H1 (cell line): Measurements from ENCODE around the gene DGCR6L. TPM values are rescaled to one million over a fixed set of nuclear protein-coding genes. Genes with fewer than 3 reads are reported as not detected.

ENCODE experiments used
- RBBP5 ChIP-seq: IDR thresholded peaks from 2 replicates; pipeline ENCODE4 v1.7.1; 2012; ENCODE audit warnings: low read depth, mild to moderate bottlenecking, inconsistent platforms, low read length, moderate library complexity, borderline replicate concordance
- RNF2 ChIP-seq: fragments of 200-900, 300-1000 bp; sonication (generic); IDR thresholded peaks from 2 replicates; pipeline ENCODE4 v1.7.1; 2016; ENCODE audit warnings: borderline replicate concordance, low read depth, mild to moderate bottlenecking, antibody characterized with exemption, low read length; ENCODE audit not compliant: poor library complexity, severe bottlenecking; ENCODE audit errors: missing control alignments
- polyA plus RNA-seq, 7 experiments: library from polyadenylated mRNA; depleted of rRNA in 3 of 7; stranded (reverse) in 5 of 7; unstranded in 2 of 7; fragments of >200 nt in 5 of 7; fragments of 200-250 nt in 2 of 7; gene quantifications; 1 replicate in 5 of 7; 2 replicates in 1 of 7; 4 replicates in 1 of 7; pipeline versions ENCODE4 v1.2.1 to v1.2.3, GENCODE V29; 2011 to 2013; ENCODE audit warnings: missing spikeins in 2 of 7, mixed read lengths in 2 of 7
- total RNA-seq: library from RNA; stranded (reverse); fragmentation: NEBNext Ultra II Directional; extraction: Animal tissue kit (Norgen Biotek cat#: 25700); gene quantifications from 2 replicates; pipeline ENCODE4 v1.2.1, GENCODE V29; 2021
- TF ChIP-seq, protein P1 (sequence below): IDR thresholded peaks from 2 replicates; pipeline ENCODE4 v1.6.1; 2012; ENCODE audit warnings: low read length, inconsistent platforms
- TF ChIP-seq, protein P2 (sequence below): fragments of 300-600 bp; sonication (generic); IDR thresholded peaks from 2 replicates; pipeline ENCODE4 v1.7.1; 2012; ENCODE audit warnings: low read length, moderate library complexity, mild to moderate bottlenecking, inconsistent platforms; ENCODE audit not compliant: insufficient replicate concordance

Gene DGCR6L
- total and polyA plus RNA-seq, 2 of the 8 experiments (the other 6 are each of a cell fraction or from before 2014, with no cell fraction given) = 43.6 to 72.6 TPM

DNA sequence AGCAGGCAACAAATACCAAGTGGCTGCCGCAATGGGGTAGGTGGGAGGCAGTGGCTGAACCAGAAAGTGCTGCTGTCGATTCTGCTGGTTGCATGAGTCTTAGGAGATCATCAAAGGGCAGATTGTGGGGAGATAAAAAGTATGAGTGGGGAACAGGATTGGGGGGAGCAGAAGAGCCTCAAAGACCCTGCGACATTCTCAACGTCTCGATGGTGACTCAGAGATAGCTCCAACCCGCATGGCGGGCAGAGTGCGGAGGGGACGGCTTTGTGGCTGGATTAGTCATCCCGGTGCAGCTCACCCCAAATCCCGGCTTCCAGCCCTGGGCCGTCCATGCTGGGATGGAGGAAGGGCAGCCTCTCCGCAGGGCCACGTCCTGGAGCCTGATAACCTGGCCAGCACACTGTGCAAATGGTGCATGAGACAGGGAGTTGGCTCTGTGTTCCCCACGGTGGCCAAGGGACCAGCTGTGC, 40.2 kb downstream of the DGCR6L start (continued):
- TF ChIP-seq RBBP5 (no peak), RNF2 (no peak)
- TF ChIP-seq, protein P1, sequence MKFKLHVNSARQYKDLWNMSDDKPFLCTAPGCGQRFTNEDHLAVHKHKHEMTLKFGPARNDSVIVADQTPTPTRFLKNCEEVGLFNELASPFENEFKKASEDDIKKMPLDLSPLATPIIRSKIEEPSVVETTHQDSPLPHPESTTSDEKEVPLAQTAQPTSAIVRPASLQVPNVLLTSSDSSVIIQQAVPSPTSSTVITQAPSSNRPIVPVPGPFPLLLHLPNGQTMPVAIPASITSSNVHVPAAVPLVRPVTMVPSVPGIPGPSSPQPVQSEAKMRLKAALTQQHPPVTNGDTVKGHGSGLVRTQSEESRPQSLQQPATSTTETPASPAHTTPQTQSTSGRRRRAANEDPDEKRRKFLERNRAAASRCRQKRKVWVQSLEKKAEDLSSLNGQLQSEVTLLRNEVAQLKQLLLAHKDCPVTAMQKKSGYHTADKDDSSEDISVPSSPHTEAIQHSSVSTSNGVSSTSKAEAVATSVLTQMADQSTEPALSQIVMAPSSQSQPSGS = no peak
- TF ChIP-seq, protein P2, sequence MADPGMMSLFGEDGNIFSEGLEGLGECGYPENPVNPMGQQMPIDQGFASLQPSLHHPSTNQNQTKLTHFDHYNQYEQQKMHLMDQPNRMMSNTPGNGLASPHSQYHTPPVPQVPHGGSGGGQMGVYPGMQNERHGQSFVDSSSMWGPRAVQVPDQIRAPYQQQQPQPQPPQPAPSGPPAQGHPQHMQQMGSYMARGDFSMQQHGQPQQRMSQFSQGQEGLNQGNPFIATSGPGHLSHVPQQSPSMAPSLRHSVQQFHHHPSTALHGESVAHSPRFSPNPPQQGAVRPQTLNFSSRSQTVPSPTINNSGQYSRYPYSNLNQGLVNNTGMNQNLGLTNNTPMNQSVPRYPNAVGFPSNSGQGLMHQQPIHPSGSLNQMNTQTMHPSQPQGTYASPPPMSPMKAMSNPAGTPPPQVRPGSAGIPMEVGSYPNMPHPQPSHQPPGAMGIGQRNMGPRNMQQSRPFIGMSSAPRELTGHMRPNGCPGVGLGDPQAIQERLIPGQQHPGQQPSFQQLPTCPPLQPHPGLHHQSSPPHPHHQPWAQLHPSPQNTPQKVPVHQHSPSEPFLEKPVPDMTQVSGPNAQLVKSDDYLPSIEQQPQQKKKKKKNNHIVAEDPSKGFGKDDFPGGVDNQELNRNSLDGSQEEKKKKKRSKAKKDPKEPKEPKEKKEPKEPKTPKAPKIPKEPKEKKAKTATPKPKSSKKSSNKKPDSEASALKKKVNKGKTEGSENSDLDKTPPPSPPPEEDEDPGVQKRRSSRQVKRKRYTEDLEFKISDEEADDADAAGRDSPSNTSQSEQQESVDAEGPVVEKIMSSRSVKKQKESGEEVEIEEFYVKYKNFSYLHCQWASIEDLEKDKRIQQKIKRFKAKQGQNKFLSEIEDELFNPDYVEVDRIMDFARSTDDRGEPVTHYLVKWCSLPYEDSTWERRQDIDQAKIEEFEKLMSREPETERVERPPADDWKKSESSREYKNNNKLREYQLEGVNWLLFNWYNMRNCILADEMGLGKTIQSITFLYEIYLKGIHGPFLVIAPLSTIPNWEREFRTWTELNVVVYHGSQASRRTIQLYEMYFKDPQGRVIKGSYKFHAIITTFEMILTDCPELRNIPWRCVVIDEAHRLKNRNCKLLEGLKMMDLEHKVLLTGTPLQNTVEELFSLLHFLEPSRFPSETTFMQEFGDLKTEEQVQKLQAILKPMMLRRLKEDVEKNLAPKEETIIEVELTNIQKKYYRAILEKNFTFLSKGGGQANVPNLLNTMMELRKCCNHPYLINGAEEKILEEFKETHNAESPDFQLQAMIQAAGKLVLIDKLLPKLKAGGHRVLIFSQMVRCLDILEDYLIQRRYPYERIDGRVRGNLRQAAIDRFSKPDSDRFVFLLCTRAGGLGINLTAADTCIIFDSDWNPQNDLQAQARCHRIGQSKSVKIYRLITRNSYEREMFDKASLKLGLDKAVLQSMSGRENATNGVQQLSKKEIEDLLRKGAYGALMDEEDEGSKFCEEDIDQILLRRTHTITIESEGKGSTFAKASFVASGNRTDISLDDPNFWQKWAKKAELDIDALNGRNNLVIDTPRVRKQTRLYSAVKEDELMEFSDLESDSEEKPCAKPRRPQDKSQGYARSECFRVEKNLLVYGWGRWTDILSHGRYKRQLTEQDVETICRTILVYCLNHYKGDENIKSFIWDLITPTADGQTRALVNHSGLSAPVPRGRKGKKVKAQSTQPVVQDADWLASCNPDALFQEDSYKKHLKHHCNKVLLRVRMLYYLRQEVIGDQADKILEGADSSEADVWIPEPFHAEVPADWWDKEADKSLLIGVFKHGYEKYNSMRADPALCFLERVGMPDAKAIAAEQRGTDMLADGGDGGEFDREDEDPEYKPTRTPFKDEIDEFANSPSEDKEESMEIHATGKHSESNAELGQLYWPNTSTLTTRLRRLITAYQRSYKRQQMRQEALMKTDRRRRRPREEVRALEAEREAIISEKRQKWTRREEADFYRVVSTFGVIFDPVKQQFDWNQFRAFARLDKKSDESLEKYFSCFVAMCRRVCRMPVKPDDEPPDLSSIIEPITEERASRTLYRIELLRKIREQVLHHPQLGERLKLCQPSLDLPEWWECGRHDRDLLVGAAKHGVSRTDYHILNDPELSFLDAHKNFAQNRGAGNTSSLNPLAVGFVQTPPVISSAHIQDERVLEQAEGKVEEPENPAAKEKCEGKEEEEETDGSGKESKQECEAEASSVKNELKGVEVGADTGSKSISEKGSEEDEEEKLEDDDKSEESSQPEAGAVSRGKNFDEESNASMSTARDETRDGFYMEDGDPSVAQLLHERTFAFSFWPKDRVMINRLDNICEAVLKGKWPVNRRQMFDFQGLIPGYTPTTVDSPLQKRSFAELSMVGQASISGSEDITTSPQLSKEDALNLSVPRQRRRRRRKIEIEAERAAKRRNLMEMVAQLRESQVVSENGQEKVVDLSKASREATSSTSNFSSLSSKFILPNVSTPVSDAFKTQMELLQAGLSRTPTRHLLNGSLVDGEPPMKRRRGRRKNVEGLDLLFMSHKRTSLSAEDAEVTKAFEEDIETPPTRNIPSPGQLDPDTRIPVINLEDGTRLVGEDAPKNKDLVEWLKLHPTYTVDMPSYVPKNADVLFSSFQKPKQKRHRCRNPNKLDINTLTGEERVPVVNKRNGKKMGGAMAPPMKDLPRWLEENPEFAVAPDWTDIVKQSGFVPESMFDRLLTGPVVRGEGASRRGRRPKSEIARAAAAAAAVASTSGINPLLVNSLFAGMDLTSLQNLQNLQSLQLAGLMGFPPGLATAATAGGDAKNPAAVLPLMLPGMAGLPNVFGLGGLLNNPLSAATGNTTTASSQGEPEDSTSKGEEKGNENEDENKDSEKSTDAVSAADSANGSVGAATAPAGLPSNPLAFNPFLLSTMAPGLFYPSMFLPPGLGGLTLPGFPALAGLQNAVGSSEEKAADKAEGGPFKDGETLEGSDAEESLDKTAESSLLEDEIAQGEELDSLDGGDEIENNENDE = no peak
